ENCODE results near the gene SGCD. TPM values are rescaled to one million over a fixed set of nuclear protein-coding genes. Genes with fewer than 3 reads are reported as not detected.

Gene SGCD
- polyA plus RNA-seq, 3 donors: 0.32 to 4.2 (median 2.7) TPM

GRCh38 chr5:156685481-156685880 lies 358.5 kb downstream of the SGCD start:
- H3K27ac ChIP-seq (ENCODE audit: low read depth, low read length): no peak overlapping the region

GRCh38 chr5:156686380-156686779 lies 359.4 kb downstream of the SGCD start:
- WGBS, 3 donors: 39 to 75% (median 73%) methylated on average over 2 of the region's 2 CpGs
- H3K27ac ChIP-seq (ENCODE audit: low read depth, low read length): no peak overlapping the region

DNA sequence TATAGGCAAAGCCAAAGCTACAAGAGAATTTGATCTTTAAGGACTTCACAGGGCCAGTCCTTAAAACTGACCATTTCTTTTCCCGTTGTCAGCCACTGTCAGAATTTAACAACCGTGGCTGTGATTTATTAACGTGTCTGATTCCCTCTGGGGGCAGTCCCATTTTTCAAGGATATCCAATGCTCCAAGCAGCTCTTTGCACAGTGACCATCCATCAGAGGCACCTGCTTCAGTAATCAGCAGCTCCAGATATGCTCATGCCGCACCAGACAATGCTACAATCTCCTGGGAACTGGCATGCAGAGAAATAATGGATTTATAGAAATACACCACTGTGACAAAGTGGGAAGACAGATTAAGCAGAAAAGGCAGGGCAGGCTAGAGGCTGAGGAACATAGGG lies 359.8 kb downstream of the SGCD start:
- WGBS, 3 donors: 17 to 59% (median 52%) methylated on average over 4 of the region's 4 CpGs

DNA sequence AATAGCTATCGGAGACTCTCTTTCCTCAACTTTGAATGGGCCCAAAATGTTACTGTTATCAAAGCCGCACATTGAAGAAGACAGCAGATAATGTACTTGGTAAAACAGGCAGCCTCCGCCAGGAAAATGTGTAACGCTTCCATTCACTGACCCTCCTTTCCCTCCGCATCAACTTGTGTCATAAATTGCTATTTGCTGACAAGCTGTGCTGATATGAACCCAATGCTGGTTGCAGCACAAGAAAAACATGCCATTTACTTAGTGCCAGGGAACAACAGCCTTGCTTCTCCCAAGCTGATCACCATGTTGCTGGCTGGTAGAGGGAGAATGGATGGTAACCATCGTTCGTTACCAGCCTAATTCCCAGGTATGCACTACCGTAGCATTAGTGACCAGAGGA lies 360.6 kb downstream of the SGCD start:
- no peak overlapping the region for H3K27ac ChIP-seq (ENCODE audit: low read depth, low read length)
- 75 to 87% (median 78%) methylated on average over 8 of the region's 8 CpGs for WGBS, 3 donors

More for the DNA sequence above, 359.8 kb downstream of the SGCD start:
- no peak overlapping the region for H3K27ac ChIP-seq (ENCODE audit: low read depth, low read length)

DNA sequence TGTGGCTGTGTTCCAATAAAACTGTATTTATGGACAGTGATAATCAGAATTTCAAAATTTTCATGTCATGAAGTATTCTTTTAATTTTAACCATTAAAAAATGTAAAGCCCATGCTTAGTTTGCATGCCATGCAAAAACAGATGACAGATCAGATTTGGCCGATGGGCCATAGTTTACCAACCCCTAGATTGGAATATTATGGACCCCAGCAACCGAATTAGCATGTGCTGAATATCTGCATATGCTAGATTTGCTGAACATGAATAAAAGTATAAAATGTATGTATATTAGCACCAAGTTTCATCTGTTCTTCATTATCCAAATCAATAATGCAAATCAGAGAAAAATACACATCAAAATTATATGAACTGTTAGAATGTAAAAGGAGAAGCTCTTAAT lies 364.6 kb downstream of the SGCD start:
- no peak overlapping the region for H3K27ac ChIP-seq (ENCODE audit: low read depth, low read length)
- WGBS, 3 donors: 86 to 95% (median 87%) methylated on average over 2 of the region's 2 CpGs

- WGBS, 3 donors: 28 to 81% (median 69%) methylated on average over 1 of the region's 1 CpG
- no peak overlapping the region for H3K27ac ChIP-seq (ENCODE audit: low read depth, low read length)
These were observed 366.1 kb downstream of the SGCD start for GRCh38 chr5:156693113-156693512.

- H3K27ac ChIP-seq (ENCODE audit: low read depth, low read length): no peak overlapping the region
- 63 to 80% (median 66%) methylated on average over 2 of the region's 2 CpGs for WGBS, 3 donors
These were observed 367.6 kb downstream of the SGCD start for GRCh38 chr5:156694598-156694997.

- peak overlapping the region; percentile 31 for H3K27ac ChIP-seq (ENCODE audit: low read depth, low read length)
- WGBS, 3 donors: 86 to 92% (median 90%) methylated on average over 2 of the region's 2 CpGs
These were observed 368.8 kb downstream of the SGCD start for GRCh38 chr5:156695774-156696173.

GRCh38 chr5:156698323-156698722 lies 371.4 kb downstream of the SGCD start:
- 47 to 62% (median 61%) methylated on average over 3 of the region's 3 CpGs for WGBS, 3 donors
- H3K27ac ChIP-seq (ENCODE audit: low read depth, low read length): no peak overlapping the region

DNA sequence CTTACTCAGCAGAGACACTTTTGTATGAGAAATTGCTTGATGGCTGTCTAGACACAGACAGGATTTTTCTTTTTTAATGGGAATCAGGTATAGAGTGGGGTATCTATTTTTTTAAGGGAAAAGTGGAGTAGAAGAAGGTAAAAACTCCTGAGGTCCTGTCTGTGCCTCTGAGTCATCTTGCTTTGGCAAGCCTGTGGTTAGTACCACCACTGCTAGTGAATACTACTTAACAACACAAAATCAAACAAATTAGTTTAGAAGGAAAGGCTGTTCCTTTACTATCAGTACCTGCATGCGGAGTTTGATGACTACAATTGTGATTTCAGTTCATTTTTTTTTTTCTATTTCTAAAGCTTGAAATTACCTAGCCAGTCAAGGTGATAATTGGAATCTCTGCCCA lies 372.2 kb downstream of the SGCD start:
- H3K27ac ChIP-seq (ENCODE audit: low read depth, low read length): no peak overlapping the region
- WGBS, 3 donors: 86 to 90% (median 88%) methylated on average over 1 of the region's 1 CpG

DNA sequence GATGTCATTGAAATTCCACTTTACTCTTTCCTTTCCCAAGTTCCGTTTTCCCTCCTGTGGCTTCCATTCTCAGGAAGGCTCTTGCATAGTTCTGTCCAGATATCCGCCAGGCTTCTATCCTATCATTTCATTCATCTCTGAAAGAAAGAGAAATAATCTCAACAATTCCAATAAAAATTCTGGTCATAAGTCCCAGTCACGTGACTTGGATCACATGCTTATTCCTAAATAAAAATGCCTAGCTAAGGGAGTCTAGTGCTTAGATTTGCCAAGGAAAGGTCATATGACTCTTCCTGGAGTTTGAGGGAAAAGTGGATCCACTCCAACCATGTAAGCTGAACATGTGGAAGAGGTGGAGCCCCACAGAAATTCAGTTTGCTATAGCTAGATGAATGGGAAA lies 377.2 kb downstream of the SGCD start:
- H3K27ac ChIP-seq (ENCODE audit: low read depth, low read length): no peak overlapping the region
- 87 to 94% (median 89%) methylated on average over 3 of the region's 3 CpGs for WGBS, 3 donors

- no peak overlapping the region for H3K27ac ChIP-seq (ENCODE audit: low read depth, low read length)
These were observed 379.7 kb downstream of the SGCD start for GRCh38 chr5:156706631-156707030.

DNA sequence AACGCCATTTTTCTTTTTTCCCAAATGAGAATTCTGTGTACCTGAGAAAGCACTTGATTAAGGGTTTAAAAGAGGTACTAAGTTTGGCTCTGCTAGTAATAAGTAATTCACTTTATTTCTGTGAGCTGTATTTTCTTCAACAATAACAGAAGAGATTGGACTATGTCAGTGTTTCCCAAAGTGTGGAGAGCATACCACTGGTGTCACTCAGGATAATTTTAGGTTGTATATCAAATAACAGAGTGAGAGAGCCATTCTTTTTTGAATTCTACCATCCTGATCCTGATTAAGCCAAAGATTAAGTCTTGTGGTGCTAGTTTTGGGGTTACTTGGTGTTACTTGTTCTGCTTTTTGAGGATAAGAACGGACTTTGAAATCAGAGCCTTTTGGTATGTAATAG lies 380.8 kb downstream of the SGCD start:
- no peak overlapping the region for H3K27ac ChIP-seq (ENCODE audit: low read depth, low read length)
- WGBS, 3 donors: 72 to 92% (median 91%) methylated on average over 2 of the region's 2 CpGs

DNA sequence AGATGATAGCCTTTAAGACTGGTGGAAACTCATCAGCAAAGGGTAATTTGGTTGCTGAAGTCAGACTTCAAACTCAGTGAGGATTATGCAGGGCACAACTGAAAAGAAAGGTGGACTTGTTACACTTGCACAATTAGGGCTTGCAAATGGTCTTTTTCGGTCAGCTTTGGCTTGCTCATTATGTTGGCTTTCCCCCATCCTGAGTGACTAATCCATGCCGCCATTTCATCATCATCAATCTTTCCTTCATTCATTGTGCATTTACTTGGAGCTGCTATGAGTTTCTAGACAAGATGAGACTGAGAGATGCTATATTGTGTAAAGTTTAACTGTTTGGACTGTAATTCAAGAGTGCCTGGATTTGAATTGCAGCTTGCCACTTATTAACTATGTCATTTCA lies 388.3 kb downstream of the SGCD start:
- WGBS, 3 donors: 81 to 87% (median 84%) methylated on average over 2 of the region's 2 CpGs
- no peak overlapping the region for H3K27ac ChIP-seq (ENCODE audit: low read depth, low read length)

- WGBS, 3 donors: 69 to 70% (median 70%) methylated on average over 4 of the region's 4 CpGs
- no peak overlapping the region for H3K27ac ChIP-seq (ENCODE audit: low read depth, low read length)
These were observed 389.8 kb downstream of the SGCD start for GRCh38 chr5:156716591-156717380.

GRCh38 chr5:156718985-156719384 lies 392.0 kb downstream of the SGCD start:
- WGBS, 3 donors: 74 to 82% (median 78%) methylated on average over 1 of the region's 1 CpG
- H3K27ac ChIP-seq (ENCODE audit: low read depth, low read length): no peak overlapping the region

DNA sequence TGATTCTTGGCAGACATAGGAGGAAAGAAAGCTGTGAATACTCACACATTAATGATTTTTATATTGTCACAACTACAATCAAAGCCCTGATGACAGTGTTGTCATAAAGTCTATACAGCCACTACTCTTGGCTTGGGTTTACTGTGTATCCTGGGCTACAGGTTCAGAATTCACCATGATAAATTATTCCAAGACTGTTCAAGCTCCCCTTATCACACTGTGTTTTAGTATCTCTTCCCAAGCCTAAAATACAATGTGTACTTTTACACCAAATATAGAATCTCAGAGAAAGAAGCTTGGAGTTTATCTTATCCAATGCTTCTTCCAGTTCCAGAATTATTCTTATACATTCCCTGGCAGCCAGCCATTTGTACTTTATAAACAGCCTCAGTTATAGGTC lies 395.4 kb downstream of the SGCD start:
- H3K27ac ChIP-seq (ENCODE audit: low read depth, low read length): no peak overlapping the region

DNA sequence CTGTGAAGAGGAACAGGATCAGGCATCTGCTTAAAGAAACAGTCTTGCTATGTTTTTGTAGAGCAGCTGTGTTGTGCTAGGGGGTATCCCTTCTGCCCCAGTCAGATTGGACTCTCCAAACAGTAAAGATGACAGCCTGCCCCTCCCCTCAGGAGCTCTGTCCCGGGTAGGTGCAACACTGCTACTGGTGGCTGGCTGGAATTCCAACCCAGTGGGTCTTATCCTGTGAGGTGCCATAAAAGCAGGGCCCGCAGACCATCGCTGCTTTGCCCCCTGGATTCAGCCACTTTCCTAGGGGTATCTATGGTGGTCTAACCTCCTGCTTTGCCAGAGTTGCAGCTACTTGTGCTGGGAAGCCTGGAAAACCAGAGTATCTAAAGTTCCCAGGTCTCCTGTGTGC lies 408.5 kb downstream of the SGCD start:
- 73 to 79% (median 78%) methylated on average over 3 of the region's 3 CpGs for WGBS, 3 donors
- no peak overlapping the region for H3K27ac ChIP-seq (ENCODE audit: low read depth, low read length)

GRCh38 chr5:156741516-156741915 lies 414.6 kb downstream of the SGCD start:
- H3K27ac ChIP-seq (ENCODE audit: low read depth, low read length): no peak overlapping the region
- WGBS, 3 donors: 59 to 72% (median 60%) methylated on average over 5 of the region's 5 CpGs

GRCh38 chr5:156753846-156754245 lies 426.9 kb downstream of the SGCD start:
- H3K27ac ChIP-seq (ENCODE audit: low read depth, low read length): no peak overlapping the region
- 81 to 90% (median 84%) methylated on average over 3 of the region's 3 CpGs for WGBS, 3 donors
